GM12878 (cell line): ENCODE results near the gene HPF1. TPM values are rescaled to one million over a fixed set of nuclear protein-coding genes. Genes with fewer than 3 reads are reported as not detected.

ENCODE experiments used
- ATAC-seq: fragments of 200-7000 bp; cut with Tn5 transposase; 3 replicates; pipeline ENCODE4 v1.9.1; 2020; ENCODE audit warnings: mild to moderate bottlenecking, moderate library complexity
- Bru-seq: library from RNA; stranded (reverse); fragments of 400-500 nt; gene quantifications from one replicate; lab custom pipeline; 2021; lab: Mats Ljungman, UMichigan
- BruChase-seq, 2 experiments: library from RNA; stranded (reverse); fragments of 400-500 nt; gene quantifications; one replicate each; lab custom pipeline; 2021; lab: Mats Ljungman, UMichigan
- BruUV-seq: library from RNA; stranded (reverse); fragments of 400-500 nt; replicated peaks from 2 replicates; lab custom pipeline; 2021; lab: Mats Ljungman, UMichigan
- CTCF ChIA-PET: fragments of 300-600 bp; sonication (Branson Sonifier 250); formaldehyde crosslinking; extraction: SDS; loops from one replicate; lab custom pipeline; 2021; ENCODE audit warnings: inconsistent platforms; lab: Yijun Ruan, JAX
- POLR2A ChIA-PET: fragments of 350-600 bp; formaldehyde crosslinking; extraction: SDS; loops from one replicate; lab custom pipeline; 2021; ENCODE audit warnings: inconsistent platforms; lab: Charles Lee
- RAD21 ChIA-PET: fragments of 300-600 bp; sonication (Branson Sonifier 250); formaldehyde crosslinking; loops from one replicate; lab custom pipeline; 2023; ENCODE audit warnings: antibody characterized with exemption; ENCODE audit not compliant: unreplicated experiment; lab: Charles Lee
- SMC1A ChIA-PET: fragments of 300-600 bp; sonication (Branson Sonifier 250); formaldehyde crosslinking; loops from one replicate; lab custom pipeline; 2023; ENCODE audit not compliant: unreplicated experiment, uncharacterized antibody; lab: Charles Lee
- DNase-seq: peaks from one replicate; pipeline ENCODE4 v3.0.0-alpha.2; 2011; ENCODE audit warnings: low read depth, low spot score
- FAIRE-seq: peaks from 3 replicates; lab custom pipeline; 2011; peaks lifted over from hg19 to GRCh38; lab: Jason Lieb, UNC
- H2AFZ ChIP-seq: 2 replicates; pipeline ENCODE4 v1.6.0; 2011; ENCODE audit warnings: low read depth, low read length, control low read depth; ENCODE audit not compliant: control insufficient read depth
- H3K27ac ChIP-seq: 2 replicates; pipeline ENCODE4 v1.5.1; 2011; ENCODE audit warnings: control low read depth; ENCODE audit not compliant: control insufficient read depth, insufficient read depth
- H3K27me3 ChIP-seq, 2 experiments: replicated peaks in 1 of 2; 2 replicates each; pipeline versions ENCODE4 v1.6.0 to v1.6.1; 2011; ENCODE audit warnings: low read length in 1 of 2; ENCODE audit not compliant: control insufficient read depth in 2 of 2, insufficient read depth in 2 of 2
- H3K36me3 ChIP-seq, 2 experiments: 2 replicates each; pipeline ENCODE4 v1.5.1; 2011; ENCODE audit warnings: low read length in 1 of 2; ENCODE audit not compliant: control insufficient read depth in 2 of 2, insufficient read depth in 2 of 2
- H3K4me1 ChIP-seq: 2 replicates; pipeline ENCODE4 v1.6.1; 2011; ENCODE audit warnings: mild to moderate bottlenecking, low read length, moderate library complexity, mixed read lengths; ENCODE audit not compliant: control insufficient read depth, insufficient read depth
- H3K4me2 ChIP-seq: 2 replicates; pipeline ENCODE4 v1.6.0; 2011; ENCODE audit warnings: control low read depth; ENCODE audit not compliant: control insufficient read depth, insufficient read depth
- H3K4me3 ChIP-seq: fragments of 200-600 bp; sonication (generic); 2 replicates; pipeline ENCODE4 v1.5.1; 2016
- H3K79me2 ChIP-seq: 2 replicates; pipeline ENCODE4 v1.6.0; 2011; ENCODE audit warnings: low read length; ENCODE audit not compliant: control insufficient read depth, insufficient read depth
- H3K9ac ChIP-seq: 2 replicates; pipeline ENCODE4 v1.8.0; 2011; ENCODE audit warnings: low read length, control low read depth, mixed read lengths; ENCODE audit not compliant: control insufficient read depth, insufficient read depth
- H3K9me3 ChIP-seq: replicated peaks from 3 replicates; pipeline ENCODE4 v1.5.1; 2011; ENCODE audit warnings: mild to moderate bottlenecking, low read length; ENCODE audit not compliant: control insufficient read depth, insufficient read depth
- H4K20me1 ChIP-seq: 2 replicates; pipeline ENCODE4 v1.6.0; 2011; ENCODE audit not compliant: control insufficient read depth, insufficient read depth
- BCL11A ChIP-seq: IDR thresholded peaks from 2 replicates; pipeline ENCODE4 v1.6.1; 2011; ENCODE audit warnings: low read depth, low read length
- BHLHE40 ChIP-seq, 2 experiments: fragments of 450-650 bp in 1 of 2; IDR thresholded peaks; 2 replicates each; pipeline ENCODE4 v1.6.1; 2011 to 2017; ENCODE audit warnings: low read depth in 2 of 2, borderline replicate concordance in 1 of 2, improper control_type of control experiment in 1 of 2, low read length in 1 of 2, mild to moderate bottlenecking in 1 of 2
- FOS ChIP-seq: IDR thresholded peaks from 3 replicates; pipeline ENCODE4 v1.6.1; 2011; ENCODE audit warnings: borderline replicate concordance; ENCODE audit not compliant: insufficient read length; ENCODE audit errors: extremely low read depth
- HCFC1 ChIP-seq: fragments of 150-350 bp; IDR thresholded peaks from 2 replicates; pipeline ENCODE4 v1.6.1; 2014; ENCODE audit warnings: low read length
- HDGF ChIP-seq: fragments of 450-650 bp; IDR thresholded peaks from 2 replicates; pipeline ENCODE4 v1.6.1; 2016; ENCODE audit warnings: antibody characterized with exemption
- MEF2B ChIP-seq: fragments of 450-650 bp; IDR thresholded peaks from 2 replicates; pipeline ENCODE4 v1.6.1; 2018; ENCODE audit warnings: mild to moderate bottlenecking, moderate library complexity; ENCODE audit not compliant: partially characterized antibody, poor library complexity, severe bottlenecking
- NFXL1 ChIP-seq: fragments of 450-650 bp; IDR thresholded peaks from 2 replicates; pipeline ENCODE4 v1.6.1; 2017; ENCODE audit warnings: antibody characterized with exemption, mild to moderate bottlenecking, borderline replicate concordance
- POLR2AphosphoS5 ChIP-seq: IDR thresholded peaks from 2 replicates; pipeline ENCODE4 v1.6.1; 2011; ENCODE audit warnings: mild to moderate bottlenecking, low read length, inconsistent platforms
- RCOR1 ChIP-seq: conservative IDR thresholded peaks from 2 replicates; pipeline ENCODE4 v1.6.1; 2012; ENCODE audit warnings: low read depth, low read length, improper control_type of control experiment
- SIN3A ChIP-seq: IDR thresholded peaks from 2 replicates; pipeline ENCODE4 v1.6.1; 2012; ENCODE audit warnings: low read depth, low read length, improper control_type of control experiment
- SP1 ChIP-seq: IDR thresholded peaks from one replicate; pipeline ENCODE4 v1.6.1; 2011; ENCODE audit warnings: low read depth, low read length
- SUZ12 ChIP-seq: fragments of 200-600 bp; sonication (generic); IDR thresholded peaks from one replicate; pipeline ENCODE4 v1.6.1; 2018; ENCODE audit warnings: antibody characterized with exemption, mild to moderate bottlenecking; ENCODE audit not compliant: unreplicated experiment
- TBL1XR1 ChIP-seq: IDR thresholded peaks from 2 replicates; pipeline ENCODE4 v1.6.1; 2012; ENCODE audit warnings: low read depth, low read length, improper control_type of control experiment
- WGBS: methylation state at CpG from one replicate; pipeline ENCODE4 v1.1.6; 2016; ENCODE audit warnings: low lambda C conversion rate; ENCODE audit not compliant: insufficient replicate concordance, insufficient coverage; ENCODE audit errors: missing lambda C conversion rate; 5-methylcytosine and 5-hydroxymethylcytosine counted together
- in situ Hi-C: fragments of 300-500 bp; cut with MboI; formaldehyde crosslinking; loops from 9 replicates; pipeline ENCODE4 v1.14.3; 2018; ENCODE audit warnings: mixed read lengths
- intact Hi-C: fragments of 100-400 bp; cut with micrococcal nuclease; formaldehyde crosslinking; loops from one replicate; pipeline ENCODE4 v1.14.2; 2022; ENCODE audit not compliant: unreplicated experiment
- long read RNA-seq, 2 experiments: library from polyadenylated mRNA; unstranded; transcript quantifications; one replicate each; pipeline ENCODE4 v2.0.0, GENCODE V29; 2019 to 2020
- polyA minus RNA-seq, 3 experiments: library from RNA; depleted of rRNA, polyadenylated mRNA; stranded (reverse); fragments of >200 nt; gene quantifications; 2 replicates each; pipeline ENCODE4 v1.2.3, GENCODE V29; 2011
- polyA plus RNA-seq, 11 experiments: library from polyadenylated mRNA; depleted of rRNA in 4 of 11; unstranded in 6 of 11; stranded (reverse) in 5 of 11; fragments of >200 nt; fragmentation: Nextera tagmentation in 4 of 11; fragmentation: Illumina TruSeq in 1 of 11; extraction: Ambion mirVana in 4 of 11; extraction: Trizol in 1 of 11; gene quantifications; 1 replicate in 1 of 11; 2 replicates in 10 of 11; pipeline versions ENCODE4 v1.2.1 to v1.2.3, GENCODE V29; 2011 to 2016; ENCODE audit warnings: inconsistent platforms in 2 of 11, missing spikeins in 2 of 11, low read depth in 1 of 11
- total RNA-seq, 4 experiments: library from RNA; depleted of rRNA in 3 of 4; stranded (reverse); fragments of >200 nt in 3 of 4; fragmentation: Illumina TruSeq in 1 of 4; extraction: Trizol in 1 of 4; gene quantifications; 2 replicates each; pipeline versions ENCODE4 v1.2.1 to v1.2.3, GENCODE V29; 2013 to 2021
- TF ChIP-seq, protein P1 (sequence below): IDR thresholded peaks from 2 replicates; pipeline ENCODE4 v1.6.1; 2012; ENCODE audit warnings: low read depth, low read length, improper control_type of control experiment
- TF ChIP-seq, protein P2 (sequence below): fragments of 450-650 bp; IDR thresholded peaks from 2 replicates; pipeline ENCODE4 v1.6.1; 2017; ENCODE audit warnings: borderline replicate concordance

Gene HPF1
- total RNA-seq (2013; cell fraction: nucleolus; rRNA removed) = 24.3 and 28.0 TPM in 2 replicates
- total RNA-seq (2014; rRNA removed) = 31.2 and 37.1 TPM in 2 replicates
- 49.6 and 53.9 TPM in 2 replicates for total RNA-seq (2014; rRNA removed; fragmentation: Illumina TruSeq; extraction: Trizol)
- total RNA-seq (2021) = 31.4 and 35.3 TPM in 2 replicates
- 13.7 TPM for polyA plus RNA-seq (2011; ENCODE audit: low read depth)
- 47.7 and 78.2 TPM in 2 replicates for polyA plus RNA-seq (2011; rRNA removed)
- 14.4 and 34.8 TPM in 2 replicates for polyA plus RNA-seq (2011; cell fraction: cytosol; rRNA removed)
- polyA plus RNA-seq (2011; cell fraction: nucleus; rRNA removed) = 8.9 and 14.3 TPM in 2 replicates
- 21.3 and 23.3 TPM in 2 replicates for polyA plus RNA-seq (2012)
- 93.5 and 109 TPM in 2 replicates for polyA plus RNA-seq (2014; fragmentation: Illumina TruSeq; extraction: Trizol)
- 10 to 100 TPM; 47.9 to 56.4 TPM for polyA plus RNA-seq (2014; fragmentation: Nextera tagmentation; extraction: Ambion mirVana)
- polyA plus RNA-seq (2014; rRNA removed) = 28.2 and 32.6 TPM in 2 replicates
- 10 to 100 TPM; 62.9 to 76.3 TPM for polyA plus RNA-seq (2016; fragmentation: Nextera tagmentation; extraction: Ambion mirVana)
- polyA minus RNA-seq (2011; rRNA and poly(A)+ RNA removed) = 6.5 and 8.6 TPM in 2 replicates
- polyA minus RNA-seq (2011; cell fraction: cytosol; rRNA and poly(A)+ RNA removed) = 4.1 and 9.2 TPM in 2 replicates
- 1.7 and 4.3 TPM in 2 replicates for polyA minus RNA-seq (2011; cell fraction: nucleus; rRNA and poly(A)+ RNA removed)
- percentile 67 among the genes with signal in this experiment for Bru-seq, nascent RNA
- percentile 63 among the genes with signal in this experiment for BruChase-seq, experiment 1, labeled RNA remaining after a 6-hour chase
- BruChase-seq, experiment 2, labeled RNA remaining after a 2-hour chase = percentile 65 among the genes with signal in this experiment
- long read RNA-seq, experiment 1, transcript HPF1-201 (8 exons, 1,230 nt) = major isoform, 47 of 69 reads
- long read RNA-seq, experiment 1, partial matches to known transcripts = 18 of 69 reads
- long read RNA-seq, experiment 1, other reads (novel, unspliced or antisense) = 4 of 69 reads
- long read RNA-seq, experiment 2, transcript HPF1-202 (3 exons, 489 nt) = minor isoform, 5 of 193 reads
- long read RNA-seq, experiment 2, transcript HPF1-201 (8 exons, 1,230 nt) = major isoform, 106 of 193 reads
- long read RNA-seq, experiment 2, partial matches to known transcripts = 61 of 193 reads
- long read RNA-seq, experiment 2, other reads (novel, unspliced or antisense) = 21 of 193 reads

DNA sequence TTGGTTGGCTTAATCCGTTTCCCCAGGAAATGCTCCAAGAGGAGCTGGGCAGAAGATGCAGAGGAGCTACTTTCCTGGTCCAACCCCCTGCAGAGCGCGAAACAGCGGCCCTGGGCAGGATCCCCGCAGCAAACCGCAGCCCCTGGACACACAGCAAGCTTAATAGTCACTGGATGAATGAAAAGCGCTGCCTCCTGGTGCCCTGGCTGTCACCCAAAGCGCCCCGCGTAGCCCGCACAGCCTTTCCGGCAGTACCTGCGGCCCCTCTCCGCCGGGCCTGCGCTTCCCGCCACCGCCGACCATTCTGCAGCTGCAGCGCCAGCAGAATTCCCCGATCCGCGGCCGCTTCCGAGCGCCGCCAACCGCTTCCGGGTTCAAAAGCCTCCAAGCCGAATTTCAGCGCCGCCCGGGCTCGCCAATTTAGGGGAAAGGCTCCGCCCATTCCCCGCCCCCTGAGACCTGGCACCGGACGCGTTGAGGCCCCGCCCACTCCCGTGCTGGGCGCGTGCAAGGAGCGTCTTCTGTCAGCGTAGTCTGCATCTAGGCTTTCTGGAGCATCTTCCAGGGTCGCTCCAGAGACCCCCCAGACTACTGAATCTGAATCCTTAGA, at the start of gene HPF1:
HPF1 (minus strand) TSS at position 370 of the 610 bp plus-strand sequence; CDS start at position 303, 67 bp downstream.
- peak within 1 kb of the TSS; percentile 63 for H3K9ac ChIP-seq
- H3K36me3 ChIP-seq = no peaks in the 10 kb centered on the region
- RAD21 ChIA-PET = no interaction called here
- 0 out of 2 replicates have a peak, but pooled peaks cover 6% of the 10 kb centered on the region for H3K4me1 ChIP-seq
- no peaks in the 10 kb centered on the region for H3K27me3 ChIP-seq
- WGBS = 1% methylated on average over 44 of the region's 46 CpGs
- CTCF ChIA-PET = interaction anchor here (1.2 kb wide), 2 partner anchors 9 to 145 kb away, joined by 3 to 6 read pairs; partner anchors contain the start of gene NEK1
- peak; percentile 84 for FAIRE-seq
- POLR2A ChIA-PET = interaction anchor here (1.1 to 1.2 kb wide), 2 partner anchors 98 to 145 kb away, joined by 4 to 5 read pairs; partner anchors contain the start of gene NEK1
- no peaks in the 10 kb centered on the region for H4K20me1 ChIP-seq
- peak; percentile 94 for ATAC-seq
- H3K9me3 ChIP-seq = no peaks in the 10 kb centered on the region
- H3K4me2 ChIP-seq = peak within 1 kb of the TSS; percentile 96
- H2AFZ ChIP-seq = peak within 1 kb of the TSS; percentile 84
- in situ Hi-C loops = no loop called here
- intact Hi-C loops = loop anchor here (5.0 kb wide), 1 partner anchor 145 kb away; the partner anchor contains the start of gene NEK1
- H3K79me2 ChIP-seq = peaks cover 13% of the 10 kb centered on the region
- DNase-seq = peak; percentile 53
- peak within 1 kb of the TSS; percentile 92 for H3K4me3 ChIP-seq
- BruUV-seq = no TSS peak
- H3K27ac ChIP-seq = 0 out of 2 replicates have a peak within 1 kb of the TSS, but pooled peaks have one; percentile 9
- SMC1A ChIA-PET = interaction anchor here (0.6 to 1.5 kb wide), 2 partner anchors 9 kb away, joined by 3 read pairs; no protein-coding TSS in a partner anchor
- TF ChIP-seq HDGF = no peak
- TF ChIP-seq BHLHE40 (IDR thresholded peaks at IDR 0.05; ENCODE audit: borderline replicate concordance in 1 of 2, low read depth in 2 of 2, low read length in 1 of 2) = peak; percentile 99 to 100
- 0 out of 2 replicates have a peak, but pooled peaks have one; percentile 38 for TF ChIP-seq POLR2AphosphoS5
- TF ChIP-seq FOS = no peak
- no peak for TF ChIP-seq RCOR1
- no peak for TF ChIP-seq MEF2B
- TF ChIP-seq, protein P1, sequence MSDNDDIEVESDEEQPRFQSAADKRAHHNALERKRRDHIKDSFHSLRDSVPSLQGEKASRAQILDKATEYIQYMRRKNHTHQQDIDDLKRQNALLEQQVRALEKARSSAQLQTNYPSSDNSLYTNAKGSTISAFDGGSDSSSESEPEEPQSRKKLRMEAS = no peak; the same call in none of the 2 replicates
- TF ChIP-seq SIN3A = no peak
- TF ChIP-seq, protein P2, sequence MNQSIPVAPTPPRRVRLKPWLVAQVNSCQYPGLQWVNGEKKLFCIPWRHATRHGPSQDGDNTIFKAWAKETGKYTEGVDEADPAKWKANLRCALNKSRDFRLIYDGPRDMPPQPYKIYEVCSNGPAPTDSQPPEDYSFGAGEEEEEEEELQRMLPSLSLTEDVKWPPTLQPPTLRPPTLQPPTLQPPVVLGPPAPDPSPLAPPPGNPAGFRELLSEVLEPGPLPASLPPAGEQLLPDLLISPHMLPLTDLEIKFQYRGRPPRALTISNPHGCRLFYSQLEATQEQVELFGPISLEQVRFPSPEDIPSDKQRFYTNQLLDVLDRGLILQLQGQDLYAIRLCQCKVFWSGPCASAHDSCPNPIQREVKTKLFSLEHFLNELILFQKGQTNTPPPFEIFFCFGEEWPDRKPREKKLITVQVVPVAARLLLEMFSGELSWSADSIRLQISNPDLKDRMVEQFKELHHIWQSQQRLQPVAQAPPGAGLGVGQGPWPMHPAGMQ = no peak
- TF ChIP-seq NFXL1 = no peak
- TF ChIP-seq HCFC1 = peak; percentile 6; the same call in 1 of the 2 replicates
- no peak for TF ChIP-seq BCL11A
- TF ChIP-seq SUZ12 = no peak
- no peak for TF ChIP-seq TBL1XR1
- peak; percentile 46 for TF ChIP-seq SP1
